ENCODE data around the gene OXT.
"Not testable (repeated sequence)": the region's sequence is repeated elsewhere in the genome, so short reads cannot be mapped to it uniquely, and the experiment has no call there.

OXT gene

DNA sequence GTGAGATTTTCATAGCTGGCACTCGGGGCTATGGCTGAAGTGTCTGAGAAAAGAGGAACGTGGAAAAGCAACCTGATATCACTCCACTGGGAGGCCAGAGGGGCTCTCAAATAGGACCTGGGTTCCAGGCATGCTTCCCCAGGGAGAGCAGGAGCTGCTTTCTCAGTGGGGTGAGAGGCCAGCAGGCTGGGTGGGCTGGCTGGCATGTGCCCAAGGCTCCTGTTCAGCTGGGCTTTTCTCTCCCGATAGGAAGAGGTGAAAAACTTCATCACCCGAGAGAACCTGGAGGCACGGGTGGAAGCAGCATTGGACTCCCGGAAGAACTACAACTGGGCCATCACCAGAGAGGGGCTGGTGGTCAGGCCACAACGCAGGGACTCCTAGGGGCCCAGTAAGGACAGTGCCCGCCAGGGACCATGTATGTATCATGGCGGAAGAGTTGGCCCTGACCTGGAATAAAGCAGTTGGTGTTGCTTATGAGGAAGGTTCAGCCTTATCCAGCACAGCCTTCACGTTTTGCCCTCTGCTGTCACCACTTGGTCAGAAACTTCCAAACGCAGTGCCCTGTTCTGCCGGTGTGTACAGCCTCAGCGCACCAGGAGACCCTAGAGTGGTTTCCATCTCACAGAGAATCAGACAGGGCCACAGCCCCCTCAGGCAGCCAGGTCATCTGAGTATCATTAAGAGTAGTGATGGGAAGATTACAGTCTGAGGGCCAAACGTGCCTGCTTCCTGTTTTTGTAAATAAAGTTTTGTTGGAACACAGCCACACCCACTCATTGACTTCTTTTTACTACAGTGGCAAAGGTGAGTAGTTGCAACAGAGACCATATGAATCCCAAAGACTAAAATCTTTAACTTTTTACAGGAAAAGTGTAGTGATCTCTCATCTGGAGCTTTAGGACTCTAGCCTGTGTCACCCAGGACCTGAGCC, 23.7 kb upstream of the OXT start:
- no peak for DNase-seq (ENCODE audit: low read depth in 2 of 2)

DNA sequence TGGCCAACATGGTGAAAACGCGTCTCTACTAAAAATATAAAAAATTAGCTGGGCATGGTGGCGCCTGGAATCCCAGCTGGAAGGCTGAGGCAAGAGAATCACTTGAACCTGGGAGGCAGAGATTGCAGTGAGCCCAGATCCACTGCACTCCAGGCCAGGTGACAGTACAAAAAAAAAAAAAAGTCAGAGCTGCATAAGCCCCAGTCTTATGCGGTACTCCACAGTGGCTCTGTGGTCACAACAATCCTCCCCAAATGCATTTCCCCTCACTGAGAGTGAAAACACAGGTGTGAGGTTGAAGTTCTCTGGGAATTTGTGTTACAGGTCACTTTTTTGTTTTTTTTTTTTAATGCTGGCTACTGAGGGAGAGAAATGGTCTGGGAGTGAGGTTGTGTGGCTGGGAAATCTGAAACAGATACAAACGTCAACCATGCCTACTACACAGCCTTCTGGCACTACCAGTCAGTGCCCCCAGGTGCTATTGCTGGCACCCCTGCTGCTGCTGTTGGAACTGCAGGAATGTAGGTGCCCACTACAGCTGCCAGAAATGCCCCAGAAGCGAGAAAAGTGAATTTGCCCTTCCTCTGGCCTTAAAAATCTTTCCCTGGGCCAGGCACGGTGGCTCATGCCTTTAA, 19.9 kb upstream of the OXT start:
- no peak for DNase-seq (ENCODE audit: low read depth in 2 of 2)

- no peak for DNase-seq (ENCODE audit: low read depth in 2 of 2)
Observed at GRCh38 chr20:3059489-3059888, 11.9 kb upstream of the OXT start.

- not testable (repeated sequence) for DNase-seq (ENCODE audit: low read depth in 2 of 2)
Observed at GRCh38 chr20:3064119-3064518, 7.3 kb upstream of the OXT start.

GRCh38 chr20:3067139-3068014, 4.0 kb upstream of the OXT start:
- no peak for DNase-seq (ENCODE audit: low read depth in 2 of 2)

GRCh38 chr20:3068075-3068474, 3.3 kb upstream of the OXT start:
- DNase-seq (ENCODE audit: low read depth in 2 of 2): no peak

DNA sequence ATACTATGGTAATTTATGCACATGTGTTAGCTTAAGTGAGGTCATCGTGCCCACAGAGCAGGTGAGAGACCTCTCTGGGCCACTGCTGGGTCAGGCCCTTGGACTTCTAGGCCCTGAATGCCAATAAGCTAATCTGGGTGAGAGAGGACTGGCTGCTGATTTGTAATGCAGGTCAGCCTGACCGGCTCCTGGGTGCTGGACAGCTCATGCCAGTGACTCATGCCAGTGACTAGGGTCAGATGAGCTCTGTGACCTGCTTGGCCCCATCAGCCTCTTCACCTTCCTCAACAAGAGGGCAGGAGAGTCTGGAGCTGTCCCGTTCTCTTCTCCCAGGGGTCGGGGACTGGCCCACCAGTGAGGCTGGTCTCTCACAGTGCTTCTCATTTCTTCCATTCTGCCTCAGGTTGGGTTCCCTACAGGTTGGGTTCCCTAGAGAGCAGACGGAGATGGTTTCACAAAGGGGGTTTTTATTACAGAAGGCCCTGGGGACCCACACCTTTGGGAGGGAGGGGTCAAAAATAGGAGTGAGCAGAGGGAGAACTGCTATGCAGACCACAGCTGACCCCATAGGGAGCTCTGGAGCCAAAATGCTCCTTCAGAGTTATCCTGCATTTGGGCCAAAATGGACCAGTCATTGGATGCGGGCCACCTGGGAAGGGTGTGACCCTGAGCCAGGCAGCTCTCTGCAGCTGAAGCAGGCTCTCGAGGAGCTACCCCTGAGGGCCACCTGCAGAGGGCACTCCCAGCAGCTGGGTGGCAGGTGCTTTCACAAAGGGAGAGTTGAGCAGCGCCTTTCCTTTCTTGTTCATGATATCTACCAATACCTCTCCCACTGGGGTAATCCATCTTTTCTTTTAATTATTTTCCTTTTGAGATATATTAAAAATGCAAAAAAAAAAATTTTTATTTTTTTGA, 2.2 kb upstream of the OXT start:
- DNase-seq (ENCODE audit: low read depth in 2 of 2): no peak

DNA sequence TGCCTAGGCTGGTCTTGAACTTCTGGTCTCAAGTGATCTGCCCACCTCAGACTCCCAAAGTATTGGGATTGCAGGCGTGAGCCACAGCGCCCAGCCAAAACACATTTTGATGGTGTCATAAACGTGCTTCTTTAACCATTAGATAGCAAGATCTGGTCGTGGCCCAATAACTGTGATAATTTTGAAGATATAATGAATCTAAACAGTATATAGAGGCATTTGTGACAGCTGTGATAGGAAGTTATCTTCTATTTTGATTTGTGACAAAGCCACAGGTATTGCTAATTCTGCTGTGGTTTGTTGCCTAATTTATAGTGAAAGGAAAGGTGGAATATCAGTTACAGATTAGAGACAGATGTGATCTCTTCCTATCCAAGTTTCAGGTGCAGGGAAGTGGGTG, 695 bp upstream of the OXT start:
- DNase-seq (ENCODE audit: low read depth in 2 of 2): no peak

- DNase-seq (ENCODE audit: low read depth in 2 of 2): no peak
Observed at GRCh38 chr20:3071266-3071609, 182 bp upstream of the OXT start.

GRCh38 chr20:3072530-3073250, 1.3 kb downstream of the OXT start:
- no peak for DNase-seq (ENCODE audit: low read depth in 2 of 2)

GRCh38 chr20:3073251-3073643, 1.8 kb downstream of the OXT start:
- DNase-seq (ENCODE audit: low read depth in 2 of 2): not testable (repeated sequence)

- DNase-seq (ENCODE audit: low read depth in 2 of 2): no peak
Observed at GRCh38 chr20:3074812-3075211, 3.4 kb downstream of the OXT start.

GRCh38 chr20:3075315-3075714, 3.9 kb downstream of the OXT start:
- not testable (repeated sequence) for DNase-seq (ENCODE audit: low read depth in 2 of 2)

DNA sequence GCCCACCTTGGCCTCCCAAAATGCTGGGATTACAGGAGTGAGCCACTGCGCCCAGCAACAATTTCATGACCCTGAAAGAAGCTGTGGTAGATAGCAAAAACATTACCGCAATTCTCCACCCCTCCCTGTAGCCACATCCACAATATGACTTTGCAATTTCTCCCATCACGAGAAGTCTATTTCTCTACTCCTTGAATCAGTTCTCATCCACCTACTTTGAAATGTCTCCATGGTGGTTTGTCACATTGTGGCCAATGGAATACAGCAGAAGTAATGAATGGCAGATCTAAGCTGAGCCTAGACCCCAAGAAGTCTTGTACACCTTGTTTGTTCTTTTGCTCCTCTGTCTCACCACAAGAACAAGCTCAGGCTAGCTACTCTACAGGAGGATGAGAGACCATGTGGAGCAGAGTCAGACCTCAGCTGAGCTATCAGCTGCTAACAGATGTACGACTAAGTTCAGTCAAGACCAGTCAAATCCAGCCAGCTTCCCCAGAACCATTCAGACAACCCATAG, 6.3 kb downstream of the OXT start:
- no peak for DNase-seq (ENCODE audit: low read depth in 2 of 2)

- no peak for DNase-seq (ENCODE audit: low read depth in 2 of 2)
Observed at GRCh38 chr20:3080939-3081388, 9.5 kb downstream of the OXT start.

- DNase-seq (ENCODE audit: low read depth in 2 of 2): no peak
Observed at GRCh38 chr20:3081641-3082040, 10.2 kb downstream of the OXT start.

DNA sequence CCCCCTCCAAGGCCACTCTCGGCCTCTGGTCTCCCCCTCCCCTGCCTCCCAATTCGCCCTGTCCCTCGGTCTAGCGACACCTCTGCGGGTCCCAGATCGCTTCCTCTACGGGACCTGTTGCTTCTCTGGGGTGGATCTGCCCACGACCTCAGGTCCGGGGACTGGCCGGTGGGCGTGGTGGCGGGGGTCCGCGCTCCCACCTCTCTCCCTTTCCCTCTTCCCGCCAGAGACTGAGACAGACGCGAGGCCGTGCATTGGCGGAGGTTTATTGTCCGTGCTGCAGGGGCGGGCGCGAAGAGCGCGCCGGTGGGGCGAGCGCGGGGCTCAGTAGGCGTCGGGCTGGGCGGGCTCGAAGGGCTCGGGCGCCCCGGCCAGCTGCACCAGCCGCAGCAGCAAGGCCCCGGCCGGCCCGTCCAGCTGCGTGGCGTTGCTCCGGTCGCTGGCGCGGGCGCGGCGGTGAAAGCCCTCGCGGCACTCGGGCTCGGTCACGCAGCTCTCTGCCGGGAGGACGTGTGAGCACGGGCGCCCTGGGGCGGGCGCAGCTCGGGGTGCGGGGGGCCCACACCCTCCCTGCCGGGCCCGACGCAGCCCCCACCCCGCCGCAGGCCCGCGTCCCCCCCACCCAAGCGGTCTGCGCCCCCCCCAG, 11.0 kb downstream of the OXT start:
- no peak for DNase-seq (ENCODE audit: low read depth in 2 of 2)

DNA sequence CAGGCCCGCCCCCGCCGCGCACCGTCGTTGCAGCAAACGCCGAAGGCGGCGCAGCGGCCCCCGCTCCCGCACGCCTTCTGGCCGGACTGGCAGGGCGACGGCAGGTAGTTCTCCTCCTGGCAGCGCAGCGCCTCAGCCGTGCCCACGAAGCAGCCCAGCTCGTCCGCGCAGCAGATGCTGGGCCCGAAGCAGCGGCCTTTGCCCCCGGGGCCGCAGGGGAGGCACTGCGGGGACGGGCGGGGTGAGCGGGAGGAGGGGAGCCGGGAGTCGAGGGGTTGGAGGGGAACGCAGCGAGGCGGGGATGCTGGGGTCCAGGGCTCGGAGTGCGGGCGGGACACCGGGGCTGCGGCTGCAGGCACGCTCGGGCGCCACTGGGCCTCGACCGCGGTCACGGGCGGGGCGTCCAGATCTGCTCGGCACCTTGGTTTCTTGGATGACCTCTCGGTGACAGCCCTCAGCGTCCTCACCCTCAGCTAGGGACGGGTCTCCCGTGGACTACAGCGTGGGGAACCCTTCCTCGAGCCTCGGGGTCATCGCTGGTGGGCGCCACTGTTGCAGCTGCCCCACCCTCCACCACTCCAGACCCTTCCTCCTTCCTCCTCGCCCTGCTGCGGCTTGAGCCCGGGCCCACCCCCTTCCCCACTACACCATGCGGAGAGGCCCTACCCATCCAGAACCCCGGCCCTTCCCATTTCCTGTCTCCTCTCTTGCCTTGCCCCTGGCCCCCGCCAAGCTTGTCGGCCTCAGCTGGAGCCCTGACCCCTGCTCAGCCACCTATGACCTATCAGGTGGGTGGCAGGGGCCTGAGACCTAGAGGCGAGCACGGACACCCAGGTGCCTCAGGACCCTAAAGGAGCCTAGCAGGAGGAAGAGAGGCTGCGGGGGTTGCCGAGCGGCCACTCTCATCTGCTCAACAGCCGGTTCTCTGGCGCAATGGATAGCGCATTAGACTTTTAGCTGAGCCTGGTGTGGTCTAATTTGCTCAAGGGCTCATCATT, 11.8 kb downstream of the OXT start:
- no peak for DNase-seq (ENCODE audit: low read depth in 2 of 2)

All from stimulated activated CD8-positive, alpha-beta memory T cell treated with anti-CD3 and anti-CD28 coated beads, Interleukin-7, amount 100 ng/mL, for 1 hour (primary cell).